HG03175 (cell line): Measurements from ENCODE around the gene DIABLO.

Experiments used
- ATAC-seq: cut with Tn5 transposase; IDR thresholded peaks from one replicate; pipeline ENCODE4 v1.9.1; 2021; ENCODE audit warnings: mild to moderate bottlenecking, moderate library complexity; ENCODE audit not compliant: unreplicated experiment

The DIABLO gene

DNA sequence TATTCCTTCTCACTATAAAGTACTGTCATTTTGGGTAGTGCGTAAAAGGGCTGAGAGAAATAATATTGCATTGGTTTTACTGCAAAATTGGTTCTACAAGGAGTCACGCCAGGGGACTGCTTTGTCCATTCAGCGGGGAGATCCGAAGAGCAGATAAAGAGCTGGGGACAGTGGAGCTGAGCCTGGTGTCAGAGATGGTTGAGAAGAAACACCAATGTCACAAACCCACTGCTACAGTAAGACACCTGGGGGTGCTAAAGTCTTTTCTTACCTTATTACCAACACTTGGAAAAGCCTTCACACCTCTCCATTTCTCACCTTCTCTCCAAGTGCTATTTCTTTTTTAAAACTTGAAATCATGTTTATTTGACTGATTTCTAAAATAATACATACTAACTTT, 66.0 kb downstream of the DIABLO start:
- no peak for ATAC-seq

DNA sequence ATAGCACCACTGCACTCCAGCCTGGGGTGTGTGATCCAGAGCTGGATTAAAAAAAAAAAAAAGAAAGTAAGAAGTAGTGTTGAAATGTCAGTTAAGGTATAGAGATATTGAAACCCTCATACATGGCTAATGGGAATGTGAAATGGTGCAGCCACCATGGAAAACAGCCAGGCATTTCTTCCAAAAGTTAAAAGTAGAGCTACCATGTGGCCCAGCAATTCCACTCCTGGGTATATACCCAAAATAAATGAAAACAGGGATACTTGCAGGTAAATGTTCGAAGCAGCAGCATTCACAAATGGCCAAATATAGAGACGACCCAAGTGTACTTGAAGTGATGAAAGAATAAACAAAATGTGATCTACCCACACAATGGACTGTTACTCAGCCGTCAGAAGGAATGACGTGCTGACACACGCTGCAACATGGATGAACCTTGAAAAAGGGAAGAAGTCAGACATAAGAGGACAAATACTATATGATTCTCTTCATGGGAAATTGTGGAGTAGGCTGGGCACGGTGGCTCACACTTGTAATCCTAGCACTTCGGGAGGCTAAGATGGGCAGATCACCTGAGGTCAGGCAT, 67.1 kb downstream of the DIABLO start:
- no peak for ATAC-seq
